SHP77 treated with DMSO at 0.1 percent for 48 hours (cell line): ENCODE results near the gene NSD2.
"Not testable (repeated sequence)": the region's sequence is repeated elsewhere in the genome, so short reads cannot be mapped to it uniquely, and the experiment has no call there.

Source experiments
- DNase-seq: peaks from one replicate; lab custom pipeline; 2025; lab: John Stamatoyannopoulos, UW

Gene NSD2

GRCh38 chr4:1899149-1900086 lies 28.2 kb downstream of the NSD2 start:
- DNase-seq, result no peak

DNA sequence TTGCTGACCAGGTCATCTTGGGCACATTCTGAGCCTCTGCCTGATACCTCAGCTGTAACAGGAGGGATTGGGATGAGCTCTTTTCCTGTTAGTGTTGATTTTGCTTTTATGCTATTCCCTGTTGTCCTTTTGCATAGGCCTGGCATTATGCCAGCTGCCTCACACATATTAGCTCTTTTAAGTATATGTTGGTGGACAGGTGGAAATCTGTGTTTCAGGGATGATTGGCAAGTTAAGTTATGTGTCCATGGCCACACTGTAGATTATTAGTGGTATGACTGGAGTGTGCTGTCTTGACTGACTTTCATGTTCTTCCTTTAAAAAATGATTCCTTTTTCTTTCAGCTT lies 28.9 kb downstream of the NSD2 start:
- no peak for DNase-seq

GRCh38 chr4:1900624-1901023 lies 29.4 kb downstream of the NSD2 start:
- no peak for DNase-seq

- no peak for DNase-seq
These were observed 29.9 kb downstream of the NSD2 start for GRCh38 chr4:1901127-1901526.

DNA sequence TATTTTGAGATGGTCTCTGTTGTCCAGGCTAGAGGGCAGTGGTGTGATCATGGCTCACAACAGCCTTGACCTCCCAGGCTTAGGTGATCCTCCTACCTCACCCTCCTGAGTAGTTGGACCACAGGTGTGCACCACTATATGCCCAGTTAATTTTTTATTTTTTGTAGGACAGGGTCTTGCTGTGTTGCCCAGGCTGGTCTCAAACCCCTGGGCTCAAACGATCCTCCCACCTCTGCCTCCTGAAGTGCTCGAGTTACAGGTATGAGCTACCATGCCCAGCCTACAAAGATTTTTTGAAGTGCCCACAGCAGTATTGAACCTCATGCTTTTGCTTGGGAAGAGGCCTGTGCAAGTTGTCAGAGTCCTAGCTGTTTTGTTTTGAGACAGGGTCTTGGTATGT lies 31.1 kb downstream of the NSD2 start:
- no peak for DNase-seq

GRCh38 chr4:1903035-1903434 lies 31.8 kb downstream of the NSD2 start:
- no peak for DNase-seq

DNA sequence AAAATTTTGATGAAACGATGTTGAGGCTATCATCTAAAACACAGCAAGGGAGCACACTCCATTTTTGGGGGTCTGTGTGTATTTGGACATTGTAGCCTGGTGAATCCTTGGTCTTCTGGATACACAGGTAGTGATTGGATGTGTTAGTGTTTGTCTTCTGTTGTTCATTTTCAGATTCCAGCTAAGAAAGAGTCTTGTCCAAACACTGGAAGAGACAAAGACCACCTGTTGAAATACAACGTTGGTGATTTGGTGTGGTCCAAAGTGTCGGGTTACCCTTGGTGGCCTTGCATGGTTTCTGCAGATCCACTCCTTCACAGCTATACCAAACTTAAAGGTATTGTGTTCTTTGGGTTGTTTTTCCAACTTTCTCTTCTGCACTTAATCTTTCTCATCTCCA lies 32.8 kb downstream of the NSD2 start:
- DNase-seq, result no peak

- no peak for DNase-seq
These were observed 36.8 kb downstream of the NSD2 start for GRCh38 chr4:1907848-1908525.

- DNase-seq, result not testable (repeated sequence)
These were observed 38.5 kb downstream of the NSD2 start for GRCh38 chr4:1909696-1910095.

- DNase-seq, result no peak
These were observed 39.5 kb downstream of the NSD2 start for GRCh38 chr4:1910643-1911042.

DNA sequence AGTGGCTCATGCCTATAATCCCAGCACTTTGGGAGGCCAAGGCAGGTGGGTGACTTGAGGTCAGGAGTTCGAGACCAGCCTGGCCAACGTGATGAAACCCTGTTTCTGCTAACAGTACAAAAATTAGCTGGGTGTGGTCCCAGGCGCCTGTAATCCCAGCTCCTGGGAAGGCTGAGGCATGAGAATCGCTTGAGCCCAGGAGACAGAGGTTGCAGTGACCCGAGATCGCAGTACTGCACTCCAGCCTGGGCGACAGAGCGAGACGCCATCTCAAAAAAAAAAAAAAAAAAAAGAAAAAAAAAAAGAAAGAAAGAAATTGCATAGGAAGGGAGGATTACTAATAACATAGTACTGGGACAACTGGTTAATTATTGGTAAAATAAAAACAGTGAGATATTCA lies 40.1 kb downstream of the NSD2 start:
- not testable (repeated sequence) for DNase-seq

DNA sequence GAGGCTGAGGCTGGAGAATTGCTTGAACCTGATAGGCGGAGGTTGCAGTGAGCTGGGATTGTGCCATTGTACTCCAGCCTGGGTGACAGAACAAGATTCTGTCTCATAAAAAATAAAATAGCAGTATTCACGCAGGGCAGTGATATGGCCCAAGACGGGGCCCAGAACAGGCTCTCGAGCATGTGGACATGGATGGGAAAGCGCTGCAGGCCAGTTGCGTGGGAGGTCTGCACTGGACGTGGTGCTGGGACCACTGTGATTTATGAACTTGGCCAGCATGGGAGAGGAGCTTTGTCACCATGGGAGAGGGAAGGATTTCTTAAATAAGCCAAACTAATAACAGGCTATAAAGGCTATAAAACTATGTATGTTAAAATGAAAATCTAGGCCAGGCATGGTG lies 51.6 kb downstream of the NSD2 start:
- DNase-seq, result no peak

DNA sequence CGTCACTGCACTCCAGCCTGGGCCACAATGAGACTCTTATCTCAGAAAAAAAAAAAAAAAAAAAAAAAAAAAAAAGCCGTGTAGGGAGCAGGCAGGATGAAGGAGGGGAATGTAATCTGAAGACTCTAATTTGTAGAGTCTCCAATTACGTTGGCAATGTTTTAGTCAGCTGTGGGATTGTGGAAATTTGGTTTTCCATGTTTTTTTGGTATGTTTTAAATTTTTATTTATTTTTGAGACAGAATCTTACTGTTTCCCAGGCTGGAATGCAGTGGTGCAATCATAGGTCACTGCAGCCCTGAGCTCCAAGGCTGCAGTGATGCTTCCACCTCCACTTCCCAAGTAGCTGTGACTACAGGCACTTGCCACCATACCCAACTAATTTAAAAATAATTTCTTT lies 56.5 kb downstream of the NSD2 start:
- no peak for DNase-seq

GRCh38 chr4:1928356-1929239 lies 57.4 kb downstream of the NSD2 start:
- no peak for DNase-seq

DNA sequence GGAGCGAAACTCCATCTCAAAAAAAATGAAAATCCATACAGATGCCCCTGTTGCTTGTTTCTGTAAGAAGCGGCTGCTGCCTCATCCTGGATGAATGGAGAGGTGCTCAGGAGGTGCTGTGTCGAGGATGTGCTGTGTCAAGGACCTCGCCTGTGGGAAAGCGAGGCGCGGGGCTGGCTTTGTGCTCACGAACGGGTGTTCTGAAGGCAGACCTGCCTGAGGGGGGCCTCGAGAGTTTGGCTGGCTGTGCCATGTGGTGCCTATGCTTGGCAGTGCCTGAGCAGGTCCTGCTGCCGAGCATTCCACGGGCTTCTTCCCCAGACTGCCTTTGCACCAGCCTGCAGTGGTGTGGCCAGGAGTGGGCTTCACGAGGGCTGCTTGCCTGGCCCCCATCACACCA lies 61.5 kb downstream of the NSD2 start:
- no peak for DNase-seq

GRCh38 chr4:1933700-1934099 lies 62.5 kb downstream of the NSD2 start:
- DNase-seq, result no peak

DNA sequence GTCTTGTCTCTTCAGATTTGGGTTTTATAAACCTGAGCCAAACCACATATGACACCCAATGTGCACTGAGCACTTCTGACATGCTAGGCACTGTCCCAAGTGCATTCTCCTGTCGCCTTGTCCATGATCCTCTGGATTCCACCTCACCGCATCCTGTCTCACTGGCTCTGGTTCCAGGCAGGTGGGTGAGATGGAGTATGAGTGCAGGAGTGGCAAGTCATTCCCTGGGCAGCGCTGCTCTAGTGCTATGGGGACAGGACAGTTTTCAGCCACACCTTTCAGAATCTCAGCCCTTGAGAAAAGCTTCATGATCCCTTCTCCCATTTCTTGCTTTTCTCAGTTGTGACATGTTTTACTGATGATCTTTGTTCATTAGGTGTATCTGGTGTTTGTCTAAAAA lies 66.4 kb downstream of the NSD2 start:
- no peak for DNase-seq

DNA sequence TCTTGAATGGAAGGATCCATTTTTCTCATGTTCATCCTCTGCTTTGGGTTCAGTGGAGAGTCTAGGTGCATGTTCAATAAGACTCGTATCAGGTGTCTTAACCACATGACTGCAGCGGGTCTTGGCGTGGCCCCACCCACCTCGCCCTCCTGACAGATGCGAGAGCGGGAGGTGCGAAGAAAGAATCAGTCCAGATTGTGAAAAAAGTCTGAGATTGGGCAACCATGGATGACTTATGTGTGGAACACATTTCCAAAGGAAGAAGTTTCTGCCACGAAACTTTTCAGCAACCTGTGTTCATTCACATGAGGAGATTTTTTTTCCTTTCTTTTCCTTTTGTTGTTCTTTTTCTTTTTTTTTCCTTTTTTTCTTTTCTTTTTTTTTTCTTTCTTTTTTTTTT lies 66.8 kb downstream of the NSD2 start:
- DNase-seq, result no peak

DNA sequence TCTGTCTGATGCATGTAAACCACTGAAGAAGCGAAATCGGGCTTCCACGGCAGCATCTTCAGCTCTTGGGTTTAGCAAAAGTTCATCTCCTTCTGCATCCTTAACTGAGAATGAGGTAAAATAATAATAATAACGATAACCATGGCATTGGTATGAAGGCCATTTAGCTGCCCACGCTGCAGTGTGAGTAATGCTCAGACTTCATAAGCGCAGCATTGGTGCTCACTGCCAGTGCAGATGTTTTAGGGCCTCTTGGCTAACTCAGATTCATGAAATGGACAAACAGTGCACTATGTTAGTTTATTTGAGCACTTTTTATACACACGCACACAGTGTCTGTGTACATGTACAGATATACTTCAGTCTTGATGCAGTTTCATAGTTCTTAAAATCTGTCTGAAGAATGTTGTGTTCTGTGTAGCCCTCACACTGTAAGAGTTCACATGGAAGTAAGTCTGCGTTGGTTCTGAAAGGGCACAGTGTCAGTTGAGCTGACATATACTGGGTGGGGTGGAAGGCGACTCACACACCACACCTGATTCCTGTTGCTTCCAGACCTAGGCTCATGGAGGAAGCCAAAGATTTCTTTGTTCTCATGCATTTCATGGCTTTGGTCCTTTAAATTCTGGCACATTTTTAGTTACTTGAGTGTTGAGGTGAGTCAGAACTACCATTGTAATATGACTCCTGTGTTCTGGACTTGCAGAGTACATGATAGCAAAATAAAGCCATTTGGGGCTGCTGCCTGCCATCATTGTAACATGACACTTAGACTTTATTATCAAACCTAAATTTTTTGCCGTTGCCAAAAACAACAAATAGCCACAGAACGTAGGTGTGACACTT lies 68.7 kb downstream of the NSD2 start:
- no peak for DNase-seq

- DNase-seq, result no peak
These were observed 69.4 kb downstream of the NSD2 start for GRCh38 chr4:1940566-1940965.

- DNase-seq, result no peak
These were observed 72.7 kb downstream of the NSD2 start for GRCh38 chr4:1943928-1944327.
